Testis (tissue), 3 donors: ENCODE measurements around the gene NUP93. TPM values are rescaled to one million over a fixed set of nuclear protein-coding genes. Genes with fewer than 3 reads are reported as not detected.

Source experiments
- DNase-seq: peaks from one replicate; pipeline ENCODE4 v3.0.0-alpha.2; 2019
- H3K27ac ChIP-seq, 2 donors: fragments of 200-600 bp; sonication (generic); one replicate each; pipeline ENCODE4 v1.5.1; 2019
- H3K27me3 ChIP-seq: fragments of 200-600 bp; sonication (generic); one replicate; pipeline ENCODE4 v1.5.1; 2019
- H3K36me3 ChIP-seq: fragments of 200-600 bp; sonication (generic); one replicate; pipeline ENCODE4 v1.5.1; 2017; ENCODE audit warnings: low read depth; ENCODE audit errors: missing control alignments
- H3K4me1 ChIP-seq: fragments of 200-600 bp; sonication (generic); one replicate; pipeline ENCODE4 v1.5.1; 2019
- H3K4me3 ChIP-seq, 2 donors: fragments of 200-600 bp; sonication (generic); one replicate each; pipeline ENCODE4 v1.5.1; 2017 to 2019
- H3K9me3 ChIP-seq: fragments of 200-600 bp; sonication (generic); one replicate; pipeline ENCODE4 v1.5.1; 2017
- CTCF ChIP-seq, 3 experiments: fragments of 450-650 bp in 2 of 3; fragments of 200-600 bp in 1 of 3; sonication (generic) in 1 of 3; IDR thresholded peaks; one replicate each; pipeline ENCODE4 v1.5.1; 2016 to 2019; ENCODE audit warnings: antibody characterized with exemption in 3 of 3, mild to moderate bottlenecking in 2 of 3, moderate library complexity in 1 of 3
- POLR2A ChIP-seq: fragments of 450-650 bp; IDR thresholded peaks from one replicate; pipeline ENCODE4 v1.6.1; 2017; ENCODE audit warnings: antibody characterized with exemption, mild to moderate bottlenecking, moderate library complexity
- WGBS, 2 donors: methylation state at CpG; one replicate each; pipeline ENCODE4 v1.1.5; 2018; 5-methylcytosine and 5-hydroxymethylcytosine counted together
- intact Hi-C: fragments of 100-400 bp; cut with DNase I; formaldehyde crosslinking; loops from one replicate; pipeline ENCODE4 v1.15.1; 2023; ENCODE audit warnings: low total_unique reads
- polyA plus RNA-seq: library from polyadenylated mRNA; stranded (reverse); fragments of 350-450 nt; fragmentation: Illumina TruSeq; extraction: RNeasy Lipid Tissue Mini Kit (QIAGEN cat#74804); gene quantifications from one replicate; pipeline ENCODE4 v1.2.3, GENCODE V29; 2014; ENCODE audit warnings: low read depth, low replicate concordance; ENCODE audit not compliant: insufficient read depth
- total RNA-seq, 2 donors: library from RNA; depleted of rRNA; stranded (reverse); fragments of >200 nt; gene quantifications; one replicate each; pipeline ENCODE4 v1.2.3, GENCODE V29; 2016

The NUP93 gene
- total and polyA plus RNA-seq, 3 donors from 2014 or later, result 94.2 to 147 (median 102) TPM

- DNase-seq, result no peak
- Histone ChIP-seq H3K36me3 (no peaks in the 10 kb centered on the region), H3K27ac (no peak overlapping the region), H3K4me3 (no peak overlapping the region), H3K4me1 (no peaks in the 10 kb centered on the region), H3K9me3 (no peaks in the 10 kb centered on the region), H3K27me3 (no peaks in the 10 kb centered on the region)
- 67 to 78% methylated on average over 2 of the region's 2 CpGs for WGBS, 2 donors
- intact Hi-C loops, result no loop called here
- TF ChIP-seq CTCF (IDR thresholded peaks at IDR 0.05), result no peak
- TF ChIP-seq POLR2A, result no peak
Observed at GRCh38 chr16:56835320-56835719, 105.4 kb downstream of the NUP93 start.

GRCh38 chr16:56836410-56837230 is 106.7 kb downstream of the NUP93 start:
- 54 to 80% methylated on average over 5 of the region's 5 CpGs for WGBS, 2 donors
- H3K4me1 ChIP-seq, result no peaks in the 10 kb centered on the region
- H3K36me3 ChIP-seq, result no peaks in the 10 kb centered on the region
- TF ChIP-seq CTCF (IDR thresholded peaks at IDR 0.05) (no peak), POLR2A (no peak)
- intact Hi-C loops, result no loop called here
- no peaks in the 10 kb centered on the region for H3K9me3 ChIP-seq
- no peak for DNase-seq
- no peak overlapping the region for H3K27ac ChIP-seq
- H3K4me3 ChIP-seq, result no peak overlapping the region
- H3K27me3 ChIP-seq, result no peaks in the 10 kb centered on the region

- Histone ChIP-seq H3K4me3 (no peak overlapping the region), H3K27me3 (no peaks in the 10 kb centered on the region), H3K36me3 (no peaks in the 10 kb centered on the region), H3K9me3 (no peaks in the 10 kb centered on the region), H3K27ac (no peak overlapping the region), H3K4me1 (no peaks in the 10 kb centered on the region)
- TF ChIP-seq POLR2A, result no peak
- no peak for TF ChIP-seq CTCF (IDR thresholded peaks at IDR 0.05)
- intact Hi-C loops, result no loop called here
- 89 to 91% methylated on average over 9 of the region's 9 CpGs for WGBS, 2 donors
- DNase-seq, result no peak
Observed at GRCh38 chr16:56838622-56839337, 108.9 kb downstream of the NUP93 start.

- no peak overlapping the region for H3K4me3 ChIP-seq
- no peaks in the 10 kb centered on the region for H3K4me1 ChIP-seq
- H3K27me3 ChIP-seq, result no peaks in the 10 kb centered on the region
- H3K27ac ChIP-seq, result no peak overlapping the region
- no peaks in the 10 kb centered on the region for H3K36me3 ChIP-seq
- no peaks in the 10 kb centered on the region for H3K9me3 ChIP-seq
- DNase-seq, result no peak
- 57 to 84% methylated on average over 2 of the region's 2 CpGs for WGBS, 2 donors
- intact Hi-C loops, result loop anchor here (10.0 kb wide), 1 partner anchor 116 kb away; no protein-coding TSS in a partner anchor
- TF ChIP-seq CTCF (IDR thresholded peaks at IDR 0.05) (no peak), POLR2A (no peak)
Observed at GRCh38 chr16:56841233-56841632, 111.3 kb downstream of the NUP93 start.
